ENCODE data around the gene ZNF580.

The ZNF580 gene

DNA sequence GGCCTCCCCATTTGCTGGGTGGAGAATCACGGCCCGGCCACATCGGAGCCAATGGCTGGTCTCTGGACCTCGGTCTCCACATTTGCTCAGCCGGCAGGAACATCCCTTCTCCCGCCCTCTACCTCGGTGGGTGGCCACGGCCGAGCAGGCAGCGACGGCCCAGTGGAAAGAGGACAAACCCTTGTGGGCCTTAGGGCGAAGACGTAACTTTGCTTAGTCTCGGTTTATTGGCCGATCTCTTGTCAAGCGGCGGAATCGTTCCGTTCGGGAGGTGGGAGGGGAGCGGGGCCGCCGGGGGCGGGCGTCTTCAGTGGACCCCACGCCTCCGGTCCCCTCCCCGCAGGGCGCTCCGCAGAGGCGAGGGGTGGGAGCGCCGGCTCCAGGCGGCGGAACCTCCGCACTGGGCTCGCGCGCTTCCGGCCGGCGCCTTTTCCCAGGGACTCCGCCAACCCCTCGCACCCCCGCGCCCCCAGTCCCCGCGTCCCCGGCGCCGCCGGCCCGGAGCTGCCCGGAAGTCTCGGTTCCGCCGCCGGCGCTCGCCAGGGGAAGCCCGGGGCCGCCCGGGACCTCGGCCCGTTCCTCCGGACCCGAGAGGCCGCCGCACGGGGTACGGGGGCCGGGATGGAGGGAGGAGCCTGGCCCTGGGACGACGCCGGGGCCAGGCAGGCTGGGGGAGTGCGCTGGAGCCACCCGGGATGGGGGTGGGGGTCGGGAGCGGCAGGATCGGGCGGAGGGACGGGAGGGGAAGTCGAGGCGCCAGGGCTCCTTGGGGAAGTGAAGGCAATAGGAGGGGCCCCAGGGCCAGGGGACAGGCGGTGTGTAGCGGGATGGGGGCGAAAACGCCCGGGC is at the start of gene ZNF580:
Gene ZNF580 (plus strand): TSS at position 426 of the 849 bp plus-strand sequence. CDS start 1,507 bp downstream, outside the sequence.
- peak within 1 kb of the TSS; percentile 73 for H2AFZ ChIP-seq (ENCODE audit: low read length)

GRCh38 chr19:55591555-55591954 is 49.2 kb upstream of the ZNF580 start:
- Histone ChIP-seq H3K4me2 (ENCODE audit: low read depth, low read length, poor library complexity, severe bottlenecking) (no peak overlapping the region), H3K9ac (ENCODE audit: low read depth, low read length, poor library complexity, severe bottlenecking) (no peak overlapping the region), H3K27me3 (ENCODE audit: insufficient read depth, low read length, poor library complexity, severe bottlenecking) (no peaks in the 10 kb centered on the region), H3K9me2 (replicated peaks; ENCODE audit: low read depth, low read length) (no peaks in the 10 kb centered on the region), H3K79me2 (ENCODE audit: insufficient read depth, low read length) (no peaks in the 10 kb centered on the region), H2AFZ (ENCODE audit: low read length) (no peak overlapping the region), H3K4me1 (ENCODE audit: insufficient read depth, low read length, poor library complexity, severe bottlenecking) (peaks cover 7% of the 10 kb centered on the region), H3K4me3 (ENCODE audit: low read length, poor library complexity, severe bottlenecking) (no peak overlapping the region), H3K36me3 (ENCODE audit: insufficient read depth, low read length) (no peaks in the 10 kb centered on the region), H3K9me3 (ENCODE audit: insufficient read depth, low read depth, low read length) (no peaks in the 10 kb centered on the region), H4K20me1 (ENCODE audit: insufficient read depth, low read length, poor library complexity, severe bottlenecking) (no peaks in the 10 kb centered on the region), H3F3A (ENCODE audit: low read depth) (no peaks in the 10 kb centered on the region)
- TF ChIP-seq EZH2phosphoT487 (IDR thresholded peaks at IDR 0.05; ENCODE audit: borderline replicate concordance) (no peak), CTCF (conservative IDR thresholded peaks at IDR 0.05; ENCODE audit: low read length) (no peak)

More for the DNA sequence above, at the start of gene ZNF580:
- H3K4me1 ChIP-seq (ENCODE audit: insufficient read depth, low read length, poor library complexity, severe bottlenecking): peaks cover 42% of the 10 kb centered on the region
- no peaks in the 10 kb centered on the region for H3K9me3 ChIP-seq (ENCODE audit: insufficient read depth, low read depth, low read length)
- no peaks in the 10 kb centered on the region; the same call in 1 of the 2 replicates for H3K36me3 ChIP-seq (ENCODE audit: insufficient read depth, low read length)
- H3F3A ChIP-seq (ENCODE audit: low read depth): no peaks in the 10 kb centered on the region
- peak within 1 kb of the TSS; percentile 100 for H3K4me2 ChIP-seq (ENCODE audit: low read depth, low read length, poor library complexity, severe bottlenecking)
- H3K9me2 ChIP-seq (replicated peaks; ENCODE audit: low read depth, low read length): no peaks in the 10 kb centered on the region
- H3K27me3 ChIP-seq (ENCODE audit: insufficient read depth, low read length, poor library complexity, severe bottlenecking): no peaks in the 10 kb centered on the region
- peaks cover 5% of the 10 kb centered on the region for H4K20me1 ChIP-seq (ENCODE audit: insufficient read depth, low read length, poor library complexity, severe bottlenecking)
- H3K79me2 ChIP-seq (ENCODE audit: insufficient read depth, low read length): peaks cover 68% of the 10 kb centered on the region
- no peak for TF ChIP-seq CTCF (conservative IDR thresholded peaks at IDR 0.05; ENCODE audit: low read length)
- no peak for TF ChIP-seq EZH2phosphoT487 (IDR thresholded peaks at IDR 0.05; ENCODE audit: borderline replicate concordance)
- peak within 1 kb of the TSS; percentile 85 for H3K9ac ChIP-seq (ENCODE audit: low read depth, low read length, poor library complexity, severe bottlenecking)
- peak within 1 kb of the TSS; percentile 96 for H3K4me3 ChIP-seq (ENCODE audit: low read length, poor library complexity, severe bottlenecking)

DNA sequence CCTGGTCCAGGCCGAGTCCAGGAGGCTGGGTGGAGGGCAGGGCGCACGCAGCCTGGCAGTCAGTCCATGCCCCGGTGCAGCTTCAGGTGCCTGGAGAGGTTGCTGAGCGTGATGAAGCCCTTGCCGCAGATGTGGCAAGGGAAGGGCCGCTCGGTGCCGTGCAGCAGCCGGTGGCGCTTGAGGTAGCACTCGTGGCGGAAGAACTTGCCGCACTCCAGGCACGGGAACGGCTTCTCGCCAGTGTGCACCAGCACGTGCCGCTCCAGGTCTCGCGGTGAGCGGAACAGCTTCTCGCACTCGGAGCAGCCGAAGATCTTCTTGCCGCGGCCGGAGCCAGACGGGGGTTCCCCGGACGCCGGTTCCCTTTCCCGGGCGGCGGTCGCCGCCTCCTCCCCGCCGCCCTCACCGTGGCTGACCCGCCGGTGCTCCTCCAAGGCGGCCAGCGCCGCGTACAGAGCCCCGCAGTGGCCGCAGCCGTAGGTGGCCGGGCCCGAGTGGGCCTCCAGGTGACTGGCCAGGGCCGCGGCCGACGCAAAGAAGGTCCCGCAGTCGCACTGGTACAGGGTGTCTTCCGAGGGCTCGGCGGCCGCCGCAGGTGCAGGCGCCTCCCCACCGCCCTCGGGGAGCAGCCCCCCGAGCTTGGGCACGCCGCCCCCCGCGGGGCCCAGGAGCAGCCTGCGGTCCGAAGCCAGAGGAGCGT is 48.3 kb upstream of the ZNF580 start:
- Histone ChIP-seq H3K9me3 (ENCODE audit: insufficient read depth, low read depth, low read length) (no peaks in the 10 kb centered on the region), H3K4me2 (ENCODE audit: low read depth, low read length, poor library complexity, severe bottlenecking) (no peak overlapping the region), H2AFZ (ENCODE audit: low read length) (no peak overlapping the region), H3K79me2 (ENCODE audit: insufficient read depth, low read length) (no peaks in the 10 kb centered on the region), H3K27me3 (ENCODE audit: insufficient read depth, low read length, poor library complexity, severe bottlenecking) (no peaks in the 10 kb centered on the region), H3K36me3 (ENCODE audit: insufficient read depth, low read length) (no peaks in the 10 kb centered on the region), H3K4me1 (ENCODE audit: insufficient read depth, low read length, poor library complexity, severe bottlenecking) (no peaks in the 10 kb centered on the region), H4K20me1 (ENCODE audit: insufficient read depth, low read length, poor library complexity, severe bottlenecking) (no peaks in the 10 kb centered on the region), H3K9ac (ENCODE audit: low read depth, low read length, poor library complexity, severe bottlenecking) (no peak overlapping the region), H3K4me3 (ENCODE audit: low read length, poor library complexity, severe bottlenecking) (no peak overlapping the region), H3F3A (ENCODE audit: low read depth) (no peaks in the 10 kb centered on the region), H3K9me2 (replicated peaks; ENCODE audit: low read depth, low read length) (no peaks in the 10 kb centered on the region)
- TF ChIP-seq CTCF (conservative IDR thresholded peaks at IDR 0.05; ENCODE audit: low read length): no peak
- TF ChIP-seq EZH2phosphoT487 (IDR thresholded peaks at IDR 0.05; ENCODE audit: borderline replicate concordance): no peak

Measured in Loucy (cell line).